ENCODE measurements around the gene MAGED2. TPM values are rescaled to one million over a fixed set of nuclear protein-coding genes. Genes with fewer than 3 reads are reported as not detected.
A peak's percentile ranks its signal among the peaks of the same experiment; 100 is the strongest.

The MAGED2 gene
- total RNA-seq, 4 donors from 2014 or later, result 108 to 681 (median 164) TPM

DNA sequence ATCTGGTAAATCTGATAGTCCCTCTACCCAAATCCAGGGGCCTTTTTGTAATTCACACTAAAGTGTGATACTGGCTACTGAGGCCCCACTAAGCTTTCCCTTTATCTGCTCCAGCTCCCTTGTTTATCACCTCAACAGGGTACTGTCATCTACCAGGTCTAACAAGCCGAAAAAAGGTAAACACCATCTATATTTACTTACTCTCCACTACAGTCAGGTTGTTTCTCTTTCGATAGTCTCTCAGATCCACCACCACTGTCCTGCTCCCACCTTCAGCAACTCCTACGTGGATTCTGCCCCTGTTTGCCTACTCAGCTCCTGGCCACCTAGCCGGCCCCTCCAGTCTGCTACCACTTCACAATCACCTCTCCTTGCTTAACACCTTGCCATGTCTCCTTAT, 12.8 kb upstream of the MAGED2 start:
- Histone ChIP-seq H3K27ac (no peak overlapping the region), H3K36me3 (no peaks in the 10 kb centered on the region), H3K4me3 (no peak overlapping the region), H3K27me3 (no peaks in the 10 kb centered on the region), H3K9me3 (no peaks in the 10 kb centered on the region), H3K4me1 (no peaks in the 10 kb centered on the region)
- TF ChIP-seq POLR2A (IDR thresholded peaks at IDR 0.05), result no peak
- TF ChIP-seq, protein P1, sequence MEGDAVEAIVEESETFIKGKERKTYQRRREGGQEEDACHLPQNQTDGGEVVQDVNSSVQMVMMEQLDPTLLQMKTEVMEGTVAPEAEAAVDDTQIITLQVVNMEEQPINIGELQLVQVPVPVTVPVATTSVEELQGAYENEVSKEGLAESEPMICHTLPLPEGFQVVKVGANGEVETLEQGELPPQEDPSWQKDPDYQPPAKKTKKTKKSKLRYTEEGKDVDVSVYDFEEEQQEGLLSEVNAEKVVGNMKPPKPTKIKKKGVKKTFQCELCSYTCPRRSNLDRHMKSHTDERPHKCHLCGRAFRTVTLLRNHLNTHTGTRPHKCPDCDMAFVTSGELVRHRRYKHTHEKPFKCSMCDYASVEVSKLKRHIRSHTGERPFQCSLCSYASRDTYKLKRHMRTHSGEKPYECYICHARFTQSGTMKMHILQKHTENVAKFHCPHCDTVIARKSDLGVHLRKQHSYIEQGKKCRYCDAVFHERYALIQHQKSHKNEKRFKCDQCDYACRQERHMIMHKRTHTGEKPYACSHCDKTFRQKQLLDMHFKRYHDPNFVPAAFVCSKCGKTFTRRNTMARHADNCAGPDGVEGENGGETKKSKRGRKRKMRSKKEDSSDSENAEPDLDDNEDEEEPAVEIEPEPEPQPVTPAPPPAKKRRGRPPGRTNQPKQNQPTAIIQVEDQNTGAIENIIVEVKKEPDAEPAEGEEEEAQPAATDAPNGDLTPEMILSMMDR (IDR thresholded peaks at IDR 0.05), result no peak
- no peak for DNase-seq
- intact Hi-C loops (cut with DNase I; ENCODE audit: low total_unique reads), result no loop called here

DNA sequence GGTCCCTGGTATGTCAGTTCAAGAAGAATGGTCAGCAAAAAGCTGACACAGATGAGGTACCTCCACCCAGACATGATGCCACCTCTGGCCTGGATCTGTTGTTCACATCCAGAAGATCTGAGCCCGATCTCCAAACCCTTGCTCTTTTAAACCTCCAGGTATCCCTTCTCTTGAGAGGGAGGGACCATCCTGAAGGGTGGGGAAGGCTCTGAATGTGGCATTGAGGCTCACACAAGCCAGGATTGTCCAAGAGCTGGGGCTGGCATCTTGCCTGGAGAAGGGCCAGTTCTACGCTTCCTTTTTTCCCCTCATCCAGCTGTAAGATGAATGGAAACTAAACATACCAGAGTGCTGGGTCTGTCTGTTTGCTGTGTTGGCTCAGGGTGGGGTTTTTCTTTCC, 9.4 kb upstream of the MAGED2 start, which contains the start of gene ITIH6:
Gene ITIH6, minus strand, starts transcription at position 119 of the 400 bp plus-strand sequence. Its CDS starts 45 bp downstream, at position 74.
- no peak within 1 kb of the TSS for H3K4me3 ChIP-seq
- no peak within 1 kb of the TSS for H3K27ac ChIP-seq
- H3K27me3 ChIP-seq, result no peaks in the 10 kb centered on the region
- H3K36me3 ChIP-seq, result no peaks in the 10 kb centered on the region
- no peaks in the 10 kb centered on the region for H3K4me1 ChIP-seq
- intact Hi-C loops (cut with DNase I; ENCODE audit: low total_unique reads), result no loop called here
- no peak for TF ChIP-seq POLR2A (IDR thresholded peaks at IDR 0.05)
- TF ChIP-seq, protein P1 (IDR thresholded peaks at IDR 0.05), result no peak
- H3K9me3 ChIP-seq, result no peaks in the 10 kb centered on the region
- no peak for DNase-seq

DNA sequence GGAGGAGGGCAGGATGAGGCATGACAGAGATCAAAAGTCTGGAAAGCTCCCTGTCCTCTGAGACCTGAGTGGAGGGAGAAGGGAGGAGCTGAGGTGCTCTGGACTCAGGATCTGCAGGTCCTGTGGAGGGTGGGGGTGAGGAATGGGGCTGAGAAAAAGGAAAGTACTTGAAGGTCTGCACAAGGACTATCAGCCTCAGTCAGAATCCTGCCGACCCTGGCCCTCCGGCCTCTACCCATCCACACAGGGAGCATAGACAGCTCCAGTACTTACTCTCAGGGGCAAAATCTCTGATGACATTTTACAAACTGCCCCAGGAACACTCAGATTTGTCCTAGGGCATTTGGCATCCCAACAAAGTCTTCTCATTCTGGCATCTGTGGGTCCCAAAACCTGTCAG, 8.5 kb upstream of the MAGED2 start:
- TF ChIP-seq, protein P1 (IDR thresholded peaks at IDR 0.05), result no peak
- TF ChIP-seq POLR2A (IDR thresholded peaks at IDR 0.05), result no peak
- Histone ChIP-seq H3K36me3 (no peaks in the 10 kb centered on the region), H3K27me3 (no peaks in the 10 kb centered on the region), H3K4me1 (no peaks in the 10 kb centered on the region), H3K4me3 (no peak overlapping the region), H3K9me3 (no peaks in the 10 kb centered on the region), H3K27ac (no peak overlapping the region)
- intact Hi-C loops (cut with DNase I; ENCODE audit: low total_unique reads), result no loop called here
- no peak for DNase-seq

DNA sequence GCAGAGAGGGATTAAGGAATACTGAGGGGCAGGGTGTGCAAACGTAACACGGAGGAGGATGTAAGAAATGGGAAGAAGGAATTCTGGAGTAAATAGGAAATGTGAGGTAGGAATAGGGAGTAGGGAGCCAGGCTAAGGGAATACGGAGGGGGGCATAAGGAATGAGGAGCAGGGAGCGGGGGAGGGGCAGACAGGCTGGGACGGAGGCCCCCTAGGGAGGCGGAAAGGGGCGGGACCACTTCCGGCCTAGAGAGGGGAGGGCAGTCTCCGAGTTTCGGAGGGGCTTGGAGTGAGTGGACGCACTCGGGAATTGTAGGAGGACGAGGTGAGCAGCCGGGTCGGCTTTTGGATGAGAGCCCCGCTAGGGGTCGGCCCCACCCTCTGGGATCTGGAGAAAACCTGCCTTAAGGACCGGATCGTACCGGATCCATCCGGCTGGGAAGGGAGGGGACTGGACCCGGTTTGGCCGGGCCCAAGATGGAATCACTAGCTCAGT, 612 bp downstream of the MAGED2 start:
- Histone ChIP-seq H3K9me3 (no peaks in the 10 kb centered on the region), H3K4me1 (no peaks in the 10 kb centered on the region), H3K27me3 (no peaks in the 10 kb centered on the region), H3K4me3 (peak overlapping the region; percentile 67 to 74), H3K36me3 (no peaks in the 10 kb centered on the region), H3K27ac (peak overlapping the region; percentile 90 to 96)
- DNase-seq, result peak; percentile 80
- TF ChIP-seq, protein P1 (IDR thresholded peaks at IDR 0.05), result no peak
- no peak for TF ChIP-seq POLR2A (IDR thresholded peaks at IDR 0.05)
- intact Hi-C loops (cut with DNase I; ENCODE audit: low total_unique reads), result no loop called here

DNA sequence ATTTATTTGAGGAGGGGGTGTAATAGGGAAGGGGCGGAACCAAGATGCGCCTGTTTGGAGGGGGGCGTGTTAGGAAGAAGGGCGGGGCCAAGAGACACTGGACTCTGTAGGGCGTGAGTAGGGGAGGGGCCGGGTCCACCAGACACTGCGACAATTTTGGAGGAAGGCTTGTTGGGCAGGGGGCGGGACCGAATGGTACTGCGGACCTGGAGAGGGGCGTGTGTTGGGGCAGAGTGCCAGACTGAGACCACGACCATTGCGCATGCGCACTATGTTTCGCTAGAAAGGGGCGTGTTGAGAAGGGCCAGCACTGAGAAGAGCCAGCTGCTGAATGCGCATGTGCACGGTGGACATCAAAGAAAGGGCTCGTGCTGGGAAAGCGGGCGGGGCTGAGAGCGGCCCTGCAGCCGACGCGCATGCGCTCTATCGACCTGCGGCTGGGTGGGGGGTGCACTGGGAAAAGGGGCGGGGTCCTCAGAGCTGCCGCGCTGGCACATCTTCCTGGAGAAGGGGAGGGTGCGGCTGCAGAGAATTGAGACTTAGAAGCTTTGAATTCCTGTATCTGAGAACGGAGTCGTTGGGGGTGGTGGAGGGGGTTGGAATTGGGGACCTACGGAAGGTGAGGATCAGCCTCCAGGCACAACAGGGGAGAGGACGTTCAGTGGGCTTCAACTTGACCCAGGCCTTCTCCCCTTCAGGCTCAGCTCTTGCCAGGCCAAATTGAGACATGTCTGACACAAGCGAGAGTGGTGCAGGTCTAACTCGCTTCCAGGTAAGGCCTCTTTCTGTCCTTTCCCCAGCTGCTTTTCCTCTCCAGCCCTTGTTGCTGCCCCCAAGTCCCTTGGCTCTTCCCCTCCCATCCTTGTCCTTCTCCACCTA, 1.3 kb downstream of the MAGED2 start:
- H3K36me3 ChIP-seq, result no peaks in the 10 kb centered on the region
- H3K4me3 ChIP-seq, result peak overlapping the region; percentile 67 to 74
- H3K9me3 ChIP-seq, result no peaks in the 10 kb centered on the region
- intact Hi-C loops (cut with DNase I; ENCODE audit: low total_unique reads), result no loop called here
- H3K4me1 ChIP-seq, result no peaks in the 10 kb centered on the region
- H3K27ac ChIP-seq, result peak overlapping the region; percentile 90 to 96
- DNase-seq, result peak; percentile 90 to 95
- TF ChIP-seq POLR2A (IDR thresholded peaks at IDR 0.05), result no peak
- TF ChIP-seq, protein P1 (IDR thresholded peaks at IDR 0.05), result no peak
- no peaks in the 10 kb centered on the region for H3K27me3 ChIP-seq
